Epithelial cell of esophagus (primary cell): ENCODE measurements around the gene NPAT.

ENCODE experiments used
- DNase-seq: peaks from one replicate; pipeline ENCODE4 v3.0.0; 2010; ENCODE audit warnings: low read depth
- H3K4me3 ChIP-seq: 2 replicates; pipeline ENCODE4 v1.5.1; 2011; ENCODE audit warnings: mild to moderate bottlenecking, low read length, control low read depth
- CTCF ChIP-seq: IDR thresholded peaks from 2 replicates; pipeline ENCODE4 v1.5.1; 2011; ENCODE audit warnings: low read depth, mild to moderate bottlenecking, low read length, control low read depth, inconsistent platforms; ENCODE audit not compliant: insufficient read depth; ENCODE audit errors: missing control alignments

The NPAT gene

GRCh38 chr11:108239076-108239475 is 16.6 kb upstream of the NPAT start:
- no peak for DNase-seq
- no peak for TF ChIP-seq CTCF
- H3K4me3 ChIP-seq, result no peak overlapping the region

GRCh38 chr11:108237058-108237481 is 14.6 kb upstream of the NPAT start:
- no peak for DNase-seq
- H3K4me3 ChIP-seq, result no peak overlapping the region
- TF ChIP-seq CTCF, result no peak

DNA sequence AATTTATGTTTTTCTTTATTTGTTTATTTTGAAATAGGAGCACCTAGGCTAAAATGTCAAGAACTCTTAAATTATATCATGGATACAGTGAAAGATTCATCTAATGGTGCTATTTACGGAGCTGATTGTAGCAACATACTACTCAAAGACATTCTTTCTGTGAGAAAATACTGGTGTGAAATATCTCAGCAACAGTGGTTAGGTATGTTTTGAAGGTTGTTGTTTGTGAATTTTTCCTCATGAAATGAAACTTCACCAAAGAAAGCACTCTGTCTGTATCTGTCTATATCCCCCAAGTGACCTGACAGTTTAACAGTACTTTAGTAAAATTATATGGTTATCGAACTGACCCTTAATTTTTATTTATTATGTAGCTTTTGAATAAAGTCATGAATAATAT is 13.2 kb upstream of the NPAT start:
- no peak for DNase-seq

GRCh38 chr11:108235192-108235591 is 12.8 kb upstream of the NPAT start:
- H3K4me3 ChIP-seq, result no peak overlapping the region
- TF ChIP-seq CTCF, result no peak
- no peak for DNase-seq

More for the DNA sequence above, 13.2 kb upstream of the NPAT start:
- TF ChIP-seq CTCF, result no peak
- no peak overlapping the region for H3K4me3 ChIP-seq

- no peak for TF ChIP-seq CTCF
- DNase-seq, result no peak
- no peak overlapping the region for H3K4me3 ChIP-seq
These were observed 11.0 kb upstream of the NPAT start for GRCh38 chr11:108233277-108233945.

GRCh38 chr11:108228251-108228650 is 5.8 kb upstream of the NPAT start:
- TF ChIP-seq CTCF, result no peak
- H3K4me3 ChIP-seq, result no peak overlapping the region
- DNase-seq, result no peak

- DNase-seq, result no peak
- H3K4me3 ChIP-seq, result no peak overlapping the region
- no peak for TF ChIP-seq CTCF
These were observed 3.6 kb upstream of the NPAT start for GRCh38 chr11:108226036-108226435.
